CD4-positive, alpha-beta T cell treated with Interferon gamma for 1 hour (primary cell): Measurements from ENCODE around the gene POU6F1.

Source experiments
- DNase-seq: peaks from one replicate; pipeline ENCODE4 v3.0.0-alpha.2; 2020

Gene POU6F1

DNA sequence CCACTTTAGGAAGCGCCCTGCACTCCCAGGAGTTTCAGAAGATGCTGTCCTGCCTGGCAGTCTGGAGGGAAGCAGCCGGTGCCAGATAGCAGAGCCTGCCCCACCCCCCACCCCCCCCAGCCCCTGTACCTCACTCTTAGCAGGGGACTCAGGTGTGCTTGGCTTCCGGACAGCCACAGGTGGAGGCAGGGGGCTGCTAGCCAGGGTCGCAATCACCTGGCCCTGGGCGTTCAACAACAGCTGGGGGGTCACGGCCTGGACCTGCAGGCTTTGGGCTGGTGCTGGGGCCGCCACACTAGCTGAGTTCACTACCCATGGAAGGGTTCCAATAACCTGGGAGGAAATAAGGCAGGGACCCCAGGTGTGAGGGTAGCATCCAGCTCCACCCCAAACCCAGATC is 22.0 kb downstream of the POU6F1 start:
- DNase-seq: no peak

DNA sequence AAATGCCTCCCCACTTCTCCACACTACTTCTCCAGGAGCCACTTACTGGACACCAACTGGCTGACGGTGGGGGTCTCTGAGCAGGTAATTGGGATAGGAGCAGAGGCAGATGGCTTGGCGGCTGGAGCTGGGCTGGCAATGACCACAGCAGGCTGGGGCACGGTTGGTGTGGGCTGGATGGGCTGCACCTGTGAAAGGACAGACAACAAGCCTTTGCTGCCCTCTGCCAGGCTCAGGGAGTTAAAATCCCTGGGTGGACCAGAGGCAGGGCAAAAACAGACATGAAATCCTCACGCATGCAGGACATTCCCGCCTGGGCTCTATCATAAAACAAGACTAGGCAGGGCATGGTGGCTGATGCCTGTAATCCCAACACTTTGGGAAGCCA is 25.6 kb downstream of the POU6F1 start:
- DNase-seq: no peak

DNA sequence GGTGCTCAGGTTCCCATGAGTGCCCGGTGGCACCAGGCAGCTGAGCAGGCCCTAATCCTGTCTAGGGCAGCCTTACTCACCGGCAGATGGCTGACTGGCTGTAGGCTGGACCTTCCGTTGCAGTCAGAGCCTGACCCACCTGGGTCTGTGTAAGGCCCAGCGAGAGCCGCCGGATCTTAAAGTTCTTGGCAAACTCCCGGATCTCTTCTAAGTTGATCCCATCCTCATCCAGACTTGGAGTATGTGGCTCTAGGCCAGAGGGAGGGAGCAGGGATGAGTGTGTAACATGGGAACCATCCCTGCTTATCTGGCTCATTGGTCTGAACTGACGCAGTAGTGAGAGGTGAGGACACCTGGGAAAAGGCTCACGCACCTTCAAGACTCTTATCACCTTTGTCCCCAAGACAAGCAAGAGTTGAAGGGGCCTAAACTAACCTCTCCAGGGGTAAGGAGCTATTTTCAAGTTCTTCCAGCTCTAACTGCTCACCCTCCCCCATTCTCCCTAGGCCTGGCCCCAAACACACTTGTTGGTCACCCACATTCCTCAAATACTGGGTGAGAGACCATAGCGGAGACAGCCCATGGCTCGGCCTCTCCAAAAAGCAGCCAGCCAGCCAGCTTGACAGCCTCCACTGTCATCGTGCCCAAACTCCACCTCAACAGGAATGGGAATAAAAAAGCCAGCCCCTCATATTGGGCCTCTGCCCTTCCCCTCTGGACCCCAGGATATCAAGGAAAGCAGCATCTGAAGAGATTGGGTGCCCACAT is 26.2 kb downstream of the POU6F1 start:
- DNase-seq: no peak

DNA sequence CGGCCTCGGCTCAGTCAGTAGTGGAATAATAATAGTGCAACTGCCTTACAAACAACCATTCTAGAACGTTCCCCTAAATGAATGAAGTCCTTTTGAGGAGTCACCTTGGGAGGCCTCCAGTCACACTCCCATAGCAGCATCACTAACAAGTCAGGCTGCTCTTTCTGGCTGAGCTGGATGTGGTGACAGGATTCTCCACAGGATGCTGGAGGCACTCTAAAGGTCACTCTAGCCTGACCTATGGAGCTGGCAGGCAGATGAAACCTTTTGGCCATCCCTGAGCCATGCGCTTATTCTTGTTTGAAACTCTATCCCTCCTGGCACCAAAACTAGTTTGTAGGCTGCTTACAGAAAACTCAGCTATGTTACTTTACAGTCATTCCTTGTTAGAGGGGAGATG is 27.0 kb downstream of the POU6F1 start:
- DNase-seq: no peak

DNA sequence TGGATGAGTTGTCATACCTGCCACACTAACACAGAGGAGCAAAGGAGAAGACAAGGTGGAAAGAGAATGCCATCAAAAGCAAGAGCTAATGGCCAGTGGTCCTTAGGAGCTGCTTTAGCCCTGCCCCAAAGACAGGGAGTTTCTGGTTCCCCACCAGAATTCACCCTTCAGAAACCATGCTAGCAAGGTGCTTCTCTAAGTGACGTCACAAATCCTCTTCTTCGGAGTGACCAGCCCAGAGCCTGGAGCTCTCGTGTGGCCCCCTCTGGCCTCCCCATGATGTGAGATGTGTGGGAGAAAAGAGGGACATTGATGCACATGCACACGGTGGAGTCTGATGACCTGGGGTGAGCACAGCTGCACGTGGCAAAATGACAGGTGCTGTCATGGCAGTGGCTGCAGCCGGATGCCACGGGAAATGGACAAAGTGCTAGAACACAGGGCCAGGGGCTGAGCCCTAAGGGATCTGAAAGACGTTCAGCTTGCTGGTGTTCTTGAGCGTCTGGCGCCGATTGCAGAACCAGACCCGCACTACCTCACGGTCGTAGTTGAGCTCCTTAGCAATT is 28.0 kb downstream of the POU6F1 start:
- no peak for DNase-seq

DNA sequence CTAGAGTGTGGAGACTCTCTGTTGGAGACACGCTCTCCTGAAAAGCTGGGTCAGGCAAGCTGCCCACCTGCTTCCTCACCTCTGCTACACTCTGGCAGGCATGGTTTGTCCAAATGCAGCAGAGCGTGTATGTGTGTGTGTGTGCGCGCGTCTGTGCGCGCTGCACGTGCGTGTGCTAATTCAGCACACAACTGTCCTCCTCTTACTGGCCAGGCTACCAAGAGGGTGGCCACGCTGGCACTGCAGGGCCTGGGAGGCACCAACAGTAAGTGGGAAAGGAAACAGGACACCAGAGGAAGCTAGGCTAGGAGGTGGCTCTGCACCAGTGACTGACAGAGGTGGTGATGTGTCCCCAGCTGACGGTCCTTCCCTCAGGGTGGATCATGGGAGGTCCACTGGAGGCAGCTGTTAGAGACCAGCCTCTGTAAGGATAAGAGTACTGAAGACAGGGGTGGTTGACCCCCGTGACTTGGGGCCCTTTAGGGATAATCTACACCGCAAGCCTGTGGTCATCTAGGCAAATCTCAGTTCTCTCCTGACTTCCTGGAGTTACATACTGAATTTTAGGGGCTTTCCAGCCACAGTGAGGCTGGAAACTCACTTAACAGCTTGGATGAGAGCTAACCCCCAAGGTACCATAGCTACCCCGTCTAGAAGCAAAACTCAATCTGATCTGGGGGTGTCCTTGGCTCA is 29.4 kb downstream of the POU6F1 start:
- no peak for DNase-seq

DNA sequence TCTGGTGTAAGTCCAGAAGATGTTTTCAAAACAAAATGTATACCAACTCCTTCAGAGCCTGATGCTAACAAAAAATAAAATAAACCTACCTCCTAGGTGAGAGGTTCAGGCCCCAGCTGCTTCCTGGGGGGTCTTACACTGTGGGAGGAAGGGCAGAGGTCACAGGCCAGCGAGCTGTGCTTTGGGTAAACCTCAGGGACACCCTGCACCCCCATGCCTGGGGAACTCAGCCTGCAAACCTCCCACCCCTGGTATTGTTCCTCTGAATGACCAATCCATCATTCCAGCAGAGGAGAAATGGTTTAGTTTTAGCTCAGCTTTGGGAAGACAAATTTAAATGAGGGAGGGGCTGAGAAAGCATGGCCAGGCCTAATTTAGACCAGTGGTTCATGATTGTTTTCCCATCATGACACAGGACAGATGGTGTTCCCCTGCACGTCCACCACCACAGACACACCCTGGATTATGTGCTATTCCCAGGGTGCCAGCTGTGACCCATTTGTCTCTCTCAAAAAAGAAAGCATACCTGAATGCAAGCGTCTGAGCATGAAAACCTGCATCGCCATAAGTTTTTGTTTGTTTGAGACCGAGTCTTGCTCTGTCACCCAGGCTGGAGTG is 30.4 kb downstream of the POU6F1 start:
- DNase-seq: no peak

DNA sequence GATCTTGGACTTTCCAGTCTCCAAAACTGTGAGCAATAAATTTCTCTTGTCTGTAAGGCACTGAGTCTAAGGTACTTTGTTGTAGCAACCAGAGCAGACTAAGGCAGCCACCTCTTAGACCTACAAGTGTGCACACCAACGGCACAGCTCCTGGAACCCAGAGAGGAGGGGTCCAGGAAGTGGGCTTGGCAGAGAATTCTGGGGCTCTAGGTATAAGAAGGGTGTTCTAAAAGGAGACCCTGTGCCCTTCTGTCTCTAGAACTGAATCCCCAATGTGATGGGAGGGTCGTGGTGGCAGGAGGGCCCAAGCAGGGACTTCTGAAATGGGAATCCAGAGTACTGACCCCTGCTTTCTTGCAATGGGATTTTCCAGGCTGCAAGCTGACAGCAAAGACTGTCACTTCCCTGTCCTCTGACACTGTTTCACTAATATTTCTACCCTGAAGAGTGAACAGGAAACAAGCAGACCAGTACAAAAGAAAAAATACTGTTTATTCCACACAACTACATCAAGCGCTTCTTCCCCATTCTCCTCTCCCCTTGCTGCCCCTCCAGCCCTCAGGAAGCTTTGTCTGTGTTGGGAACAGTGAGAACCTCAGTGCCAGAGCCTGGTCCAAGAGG is 31.3 kb downstream of the POU6F1 start:
- no peak for DNase-seq

DNA sequence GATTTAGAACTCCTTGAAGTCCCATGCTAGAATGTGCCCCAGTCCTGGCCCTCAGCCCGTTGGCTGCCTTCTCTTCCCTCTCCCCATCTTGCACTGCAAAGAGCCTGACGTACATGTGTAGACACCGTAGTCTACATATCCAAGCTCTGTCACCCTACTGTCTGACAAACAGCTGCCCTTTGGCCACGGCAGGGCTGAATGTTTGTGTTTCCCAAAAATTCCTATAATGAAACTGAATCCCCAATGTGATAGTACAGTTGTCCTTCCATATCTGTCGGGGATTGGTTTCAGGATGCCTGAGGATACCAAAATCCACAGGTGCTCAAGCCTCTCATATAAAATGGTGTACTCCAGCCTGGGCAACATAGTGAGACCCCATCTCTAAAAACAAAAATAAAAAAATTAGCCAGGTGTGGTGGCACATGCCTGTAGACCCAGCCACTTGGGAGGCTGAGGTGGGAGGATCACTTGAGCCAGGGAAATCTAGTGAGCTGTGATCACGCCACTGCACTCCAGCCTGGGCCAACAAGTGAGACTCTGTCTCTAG is 32.6 kb downstream of the POU6F1 start:
- DNase-seq: no peak

DNA sequence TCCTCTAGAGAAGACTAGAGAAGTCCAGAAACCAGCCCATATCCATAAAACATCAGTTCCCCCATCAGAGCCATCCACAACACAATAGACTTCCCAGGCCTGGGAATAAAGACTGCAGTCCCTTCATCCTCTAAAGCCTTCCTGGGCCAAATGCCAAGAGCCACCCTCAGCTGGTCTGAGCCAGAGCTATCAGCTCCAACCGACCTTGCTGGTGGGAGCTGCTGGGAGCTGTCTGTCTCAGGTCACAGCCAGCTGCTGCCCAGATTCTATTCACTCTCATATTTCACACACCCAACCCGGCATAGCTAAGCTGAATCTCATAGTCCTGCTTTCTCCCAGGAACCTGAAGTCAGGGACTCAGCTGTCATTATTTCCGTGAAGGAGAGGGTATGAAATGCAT is 34.0 kb downstream of the POU6F1 start:
- no peak for DNase-seq

DNA sequence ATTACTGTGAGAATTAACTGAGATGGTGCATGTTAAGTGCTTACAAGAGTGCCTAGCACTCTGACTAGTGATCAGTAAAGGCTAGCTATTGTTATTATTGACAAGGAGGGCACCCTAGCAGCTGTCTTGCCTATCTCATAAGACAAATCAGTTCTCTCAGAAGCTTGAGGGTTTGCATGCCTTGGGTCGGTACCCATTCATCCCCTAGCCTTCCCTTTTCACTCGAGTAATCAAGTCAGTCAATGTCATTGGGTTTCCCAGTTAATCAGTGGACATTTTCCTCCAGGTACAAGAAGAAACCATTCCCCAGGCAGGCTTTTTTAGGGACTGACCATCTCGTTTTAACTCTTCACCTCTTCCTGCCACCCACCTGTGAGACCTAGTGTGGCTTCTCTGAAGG is 34.5 kb downstream of the POU6F1 start:
- DNase-seq: no peak

DNA sequence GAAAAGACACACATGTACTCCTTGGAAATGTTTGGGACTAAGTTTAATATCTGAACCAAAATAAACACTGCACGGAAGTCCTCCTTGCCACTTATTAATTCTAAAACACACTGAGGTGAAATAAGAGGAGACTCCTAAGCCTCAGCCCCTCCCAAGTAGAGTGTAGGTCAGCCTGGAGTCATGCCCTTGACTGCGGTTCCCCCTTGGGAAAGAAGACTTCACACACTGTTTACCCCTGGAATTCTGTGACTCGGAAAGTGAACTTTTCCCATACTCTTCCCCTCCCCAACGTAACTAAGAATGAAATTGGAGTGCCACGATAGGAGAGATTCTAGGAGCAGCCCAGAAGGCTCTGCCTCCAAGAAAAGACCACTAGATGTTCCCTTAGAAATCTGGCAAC is 36.3 kb downstream of the POU6F1 start:
- DNase-seq: no peak

DNA sequence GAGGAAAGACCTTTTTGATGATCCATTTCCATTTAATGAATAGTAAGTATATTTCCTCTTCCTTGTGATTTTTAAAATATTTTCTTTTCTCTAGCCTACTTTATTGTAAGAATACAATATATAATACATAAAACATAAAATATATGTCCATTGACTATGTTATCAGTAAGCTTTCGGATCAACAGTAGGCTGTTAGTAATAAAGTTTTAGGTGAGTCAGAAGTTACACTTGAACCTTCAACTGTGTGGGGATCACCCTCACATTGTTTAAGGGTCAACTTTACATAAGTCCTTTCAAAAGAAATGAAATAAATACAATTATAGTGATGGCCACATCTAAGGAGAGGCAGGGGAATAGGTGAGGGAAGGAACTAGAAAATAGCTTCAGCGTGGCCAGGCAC is 40.0 kb downstream of the POU6F1 start:
- no peak for DNase-seq

DNA sequence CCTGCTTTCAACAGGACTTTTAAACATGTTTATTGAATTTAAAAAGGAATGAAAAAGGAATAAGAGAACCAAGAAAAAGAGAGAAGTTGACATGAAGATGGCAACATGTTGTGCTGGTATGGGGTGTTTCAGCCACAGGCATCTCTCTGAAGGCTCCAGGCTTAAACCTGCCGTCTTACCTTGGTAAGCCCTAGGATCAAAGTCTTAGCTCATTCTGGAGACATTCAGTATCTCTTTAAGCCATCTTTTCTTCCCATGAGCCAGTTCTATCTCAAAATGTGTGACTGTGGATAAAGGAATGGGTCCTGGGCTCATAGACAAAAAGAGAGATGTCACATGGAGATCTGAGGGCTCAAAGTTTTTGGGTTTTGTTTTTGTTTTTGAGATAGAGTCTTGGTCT is 43.4 kb downstream of the POU6F1 start:
- DNase-seq: no peak

DNA sequence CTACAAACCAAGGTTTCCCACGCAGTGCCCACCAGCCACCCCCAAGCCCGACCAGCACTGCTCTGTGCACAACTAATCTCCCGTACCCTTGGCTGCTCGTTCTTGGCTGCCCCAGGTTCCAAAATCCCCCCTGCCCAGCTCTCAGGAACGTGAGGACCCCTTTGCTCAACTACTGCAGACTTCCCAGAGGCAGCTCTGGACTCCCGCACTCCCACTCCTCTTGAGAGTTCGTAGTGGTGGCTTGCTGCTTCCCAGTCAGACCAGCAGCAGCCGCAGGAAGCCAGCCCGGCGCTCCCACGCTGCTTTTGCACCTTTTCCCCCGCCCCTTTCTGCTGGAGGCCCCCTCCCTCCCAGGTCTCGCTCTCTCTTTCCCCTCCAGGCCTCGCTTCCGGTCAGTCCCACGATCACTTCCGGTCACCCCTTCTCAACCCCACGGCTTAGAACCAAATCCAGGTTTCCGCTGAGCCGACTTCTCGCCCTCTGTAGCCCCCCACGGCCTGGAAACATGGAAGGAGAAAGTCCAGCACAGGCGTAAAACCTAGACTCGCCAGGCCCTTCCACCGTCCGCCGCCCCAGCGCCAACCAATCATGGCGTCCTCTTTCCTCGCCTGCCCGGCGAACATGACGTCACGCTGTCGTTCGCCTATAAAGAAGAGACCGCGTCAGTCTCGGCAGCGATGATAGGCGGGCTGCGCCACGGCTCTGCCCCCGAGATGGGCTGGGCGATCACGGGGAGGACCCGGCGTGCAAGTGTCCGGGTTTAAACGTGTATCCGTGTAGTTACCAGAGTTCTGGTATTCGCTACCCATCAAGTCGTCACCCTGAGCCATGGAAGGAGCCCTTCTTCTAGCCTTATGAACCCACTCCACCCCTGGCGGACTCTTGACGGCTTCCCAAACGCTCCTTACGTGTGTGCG is 45.1 kb downstream of the POU6F1 start, which contains the start of gene TFCP2:
TFCP2 (minus strand) TSS at position 621 of the 917 bp plus-strand sequence. CDS start 713 bp downstream, outside the sequence.
- peak; percentile 94 for DNase-seq

DNA sequence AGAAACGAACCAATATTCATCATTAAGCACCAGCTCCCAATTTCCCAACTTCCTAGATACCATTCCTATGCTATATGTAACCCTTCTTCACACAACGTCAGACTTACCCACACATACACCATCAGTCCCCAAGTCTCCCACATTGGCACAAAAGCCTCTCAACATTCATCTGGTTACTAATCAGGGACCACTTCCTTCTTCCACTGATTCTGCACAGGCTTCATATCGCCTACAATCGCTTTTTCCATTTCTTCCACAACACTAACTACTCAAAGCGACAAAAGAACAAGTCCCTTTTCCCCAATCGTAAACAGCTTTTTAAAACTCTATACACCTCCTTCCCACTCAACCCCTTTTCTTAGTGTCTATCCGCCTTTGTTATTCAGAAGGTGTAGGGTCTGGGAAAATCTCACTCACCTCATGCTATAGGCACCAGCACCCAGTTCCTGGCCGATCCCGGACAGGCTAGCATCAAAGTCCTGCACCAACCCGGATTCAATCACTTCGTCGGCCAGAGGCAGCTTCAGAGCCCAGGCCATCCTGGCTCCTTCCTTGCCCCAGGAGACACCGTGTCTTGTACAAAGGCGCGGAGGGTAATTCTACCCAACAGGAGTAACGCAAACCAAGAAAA is 45.9 kb downstream of the POU6F1 start:
- no peak for DNase-seq

DNA sequence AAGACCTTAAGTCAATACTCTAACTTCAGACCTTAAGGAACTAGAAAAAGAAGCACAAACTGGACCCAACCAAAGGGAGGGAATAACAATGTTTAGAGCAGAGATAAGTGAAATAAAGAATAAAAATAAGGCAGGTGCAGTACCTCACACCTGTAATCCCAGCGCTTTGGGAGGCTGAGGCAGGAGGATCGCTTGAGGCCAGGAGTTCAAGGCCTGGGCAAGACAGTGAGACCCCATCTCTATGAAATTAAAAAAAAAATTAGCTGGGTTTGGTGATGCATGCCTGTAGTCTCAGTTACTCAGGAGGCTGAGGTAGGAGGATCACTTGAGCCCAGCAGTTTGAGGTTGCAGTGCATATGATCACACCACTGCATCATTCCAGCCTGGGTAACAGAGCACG is 54.1 kb downstream of the POU6F1 start:
- no peak for DNase-seq

DNA sequence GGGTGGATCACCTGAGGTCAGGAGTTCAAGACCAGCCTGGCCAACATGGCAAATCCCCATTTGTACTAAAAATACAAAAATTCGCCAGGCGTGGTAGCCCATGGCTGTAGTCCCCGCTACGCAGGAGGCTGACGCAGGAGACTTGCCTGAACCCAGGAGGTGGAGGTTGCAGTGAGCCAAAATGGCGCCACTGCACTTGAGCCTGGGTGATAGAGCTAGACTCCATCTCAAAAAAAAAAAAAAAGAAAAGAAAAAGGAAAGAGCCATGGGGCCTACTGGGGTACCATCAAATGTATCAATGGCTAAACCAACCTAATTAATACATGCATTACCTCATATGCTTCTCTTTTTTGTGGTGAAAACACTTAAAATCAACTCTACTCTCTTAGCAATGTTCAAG is 55.6 kb downstream of the POU6F1 start:
- DNase-seq: no peak

DNA sequence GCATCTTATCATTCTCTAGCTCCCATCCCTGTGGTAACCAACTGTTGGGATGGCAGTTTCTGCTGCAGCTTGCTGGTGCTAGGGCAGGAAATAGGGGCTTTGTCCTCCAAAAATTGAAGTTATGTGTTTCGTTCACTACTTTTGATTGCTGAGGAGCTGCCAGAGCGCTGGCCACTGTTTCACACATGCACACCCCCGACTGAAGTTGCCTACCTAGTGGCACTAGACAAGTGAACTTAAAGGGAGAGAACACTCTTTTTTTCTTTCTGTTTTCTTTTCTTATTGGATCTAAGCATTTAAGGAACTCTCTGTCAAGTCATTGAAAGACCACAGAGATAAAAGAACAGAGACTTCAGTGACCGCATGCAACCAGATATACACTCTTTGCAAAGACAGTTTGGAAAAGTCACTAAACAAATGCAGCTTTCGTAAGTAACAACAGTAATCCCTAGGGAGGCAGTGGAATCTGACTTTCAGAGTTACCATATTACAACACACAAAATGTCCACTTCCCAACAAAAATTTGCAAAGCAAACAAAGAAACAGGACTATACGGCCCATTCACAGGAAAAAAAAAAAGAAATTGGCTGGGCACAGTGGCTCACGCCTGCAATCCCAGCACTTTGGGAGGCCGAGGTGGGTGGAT is 56.9 kb downstream of the POU6F1 start:
- DNase-seq: no peak

DNA sequence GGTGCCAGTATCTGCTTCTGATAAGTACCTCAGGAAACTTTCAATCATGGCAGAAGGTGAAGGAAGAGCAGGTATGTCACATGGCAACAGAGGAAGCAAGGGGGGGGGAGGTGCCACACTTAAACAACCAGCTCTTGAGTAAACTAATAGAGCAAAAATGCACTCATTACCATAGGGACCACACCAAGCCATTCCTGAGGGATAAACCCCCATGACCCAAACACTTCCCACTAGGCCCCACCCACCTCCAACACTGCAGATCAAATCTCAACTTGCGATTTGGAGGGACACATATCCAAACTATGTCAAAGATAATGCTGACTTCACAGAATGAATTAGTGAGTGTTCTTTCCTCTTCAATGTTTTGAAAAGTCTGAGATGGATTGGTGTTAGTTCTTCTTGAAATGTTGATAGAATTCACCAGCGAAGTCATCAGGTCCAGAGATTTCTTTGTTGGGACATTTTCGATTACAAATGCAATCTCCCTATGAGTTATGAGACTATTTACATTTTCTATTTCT is 61.6 kb downstream of the POU6F1 start:
- no peak for DNase-seq

DNA sequence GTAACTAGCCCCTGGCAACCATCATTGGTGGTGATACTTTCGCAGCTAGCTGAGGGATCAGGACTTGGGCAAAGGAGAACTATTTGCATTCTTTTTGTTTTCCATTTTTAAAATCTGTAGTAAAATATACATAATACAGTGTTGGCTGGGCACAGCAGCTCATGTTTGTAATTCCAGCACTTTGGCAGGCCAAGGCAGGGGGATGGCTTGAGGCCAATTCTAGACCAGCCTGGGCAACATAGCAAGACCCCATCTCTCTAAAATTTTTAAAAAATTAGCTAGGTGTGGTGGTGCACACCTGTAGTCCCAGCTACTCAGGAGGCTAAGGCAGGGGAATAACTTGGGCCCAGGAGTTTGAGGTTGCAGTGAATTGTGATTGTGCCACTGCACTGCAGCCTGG is 64.9 kb downstream of the POU6F1 start:
- DNase-seq: no peak
